Tibial nerve (tissue), 4 donors: ENCODE results near the gene CLCF1.

ENCODE experiments used
- CTCF ChIP-seq, 5 experiments: fragments of 200-600 bp in 3 of 5; fragments of 450-650 bp in 2 of 5; sonication (generic) in 3 of 5; IDR thresholded peaks; one replicate each; pipeline ENCODE4 v1.5.1; 2016 to 2019; ENCODE audit warnings: antibody characterized with exemption in 5 of 5, mild to moderate bottlenecking in 3 of 5, moderate library complexity in 2 of 5
- EP300 ChIP-seq, 2 donors: sonication (generic); formaldehyde crosslinking; IDR thresholded peaks; one replicate each; pipeline ENCODE4 v1.6.1; 2017; ENCODE audit warnings: antibody characterized with exemption in 2 of 2, mild to moderate bottlenecking in 1 of 2
- POLR2A ChIP-seq, 2 donors: fragments of 450-650 bp; IDR thresholded peaks; one replicate each; pipeline ENCODE4 v1.6.1; 2017; ENCODE audit warnings: antibody characterized with exemption in 2 of 2, mild to moderate bottlenecking in 2 of 2, moderate library complexity in 2 of 2

DNA sequence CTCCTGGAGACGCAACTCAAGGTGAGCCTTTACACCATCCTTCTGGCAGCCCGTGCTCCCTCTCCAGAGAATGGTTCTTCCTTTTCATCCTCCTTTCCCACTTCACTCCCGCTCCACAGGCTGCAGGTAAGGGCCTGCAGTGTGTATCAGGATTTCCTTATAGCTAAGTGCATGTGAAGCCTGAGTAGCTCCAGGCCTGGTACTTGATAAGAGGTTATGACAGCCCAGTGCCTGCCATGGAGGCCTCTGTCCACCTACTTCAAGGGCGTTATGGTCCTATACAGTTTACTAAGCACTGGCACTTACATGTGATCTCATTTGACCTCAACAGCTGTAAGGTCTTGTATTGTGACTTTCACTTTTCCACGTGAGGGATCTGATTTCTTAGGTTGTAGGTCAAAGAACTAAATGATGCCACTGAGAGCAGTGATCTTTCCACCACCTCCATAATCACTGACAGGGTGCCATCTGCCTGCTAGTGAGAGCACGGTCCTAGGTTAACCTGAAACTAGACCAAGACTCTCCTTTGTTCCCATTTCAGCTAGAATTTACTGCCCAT lies 52.0 kb downstream of the CLCF1 start:
- TF ChIP-seq CTCF (IDR thresholded peaks at IDR 0.05) (no peak), POLR2A (IDR thresholded peaks at IDR 0.05) (no peak), EP300 (IDR thresholded peaks at IDR 0.05) (no peak)
